D721Med (cell line): ENCODE data around the gene REC8.

Source experiments
- DNase-seq: peaks from one replicate; pipeline ENCODE4 v3.0.0; 2011; ENCODE audit warnings: low spot score; ENCODE audit not compliant: insufficient read length
- FAIRE-seq: peaks from 2 replicates; lab custom pipeline; 2011; peaks lifted over from hg19 to GRCh38; lab: Jason Lieb, UNC
- CTCF ChIP-seq: IDR thresholded peaks from 2 replicates; pipeline ENCODE4 v1.5.1; 2012; ENCODE audit warnings: mild to moderate bottlenecking, control low read depth; ENCODE audit not compliant: insufficient read depth; ENCODE audit errors: missing control alignments

REC8 gene

GRCh38 chr14:24179961-24180796 is 8.3 kb downstream of the REC8 start:
- TF ChIP-seq CTCF: no peak
- no peak for DNase-seq
- FAIRE-seq: no peak

- no peak for TF ChIP-seq CTCF
- DNase-seq (no peak), FAIRE-seq (no peak)
These were observed 9.6 kb downstream of the REC8 start for GRCh38 chr14:24181371-24182077.

- TF ChIP-seq CTCF: no peak
- no peak for DNase-seq
- FAIRE-seq: no peak
These were observed 10.4 kb downstream of the REC8 start for GRCh38 chr14:24182110-24182882.

- FAIRE-seq: no peak
- TF ChIP-seq CTCF: no peak
- DNase-seq: no peak
These were observed 11.2 kb downstream of the REC8 start for GRCh38 chr14:24183014-24183481.

GRCh38 chr14:24184104-24184970 is 12.5 kb downstream of the REC8 start:
- no peak for TF ChIP-seq CTCF
- DNase-seq: no peak
- no peak for FAIRE-seq

GRCh38 chr14:24185026-24185425 is 13.1 kb downstream of the REC8 start:
- no peak for DNase-seq
- no peak for TF ChIP-seq CTCF
- FAIRE-seq: no peak
